Cardiac fibroblast (primary cell): ENCODE data around the gene PRDM11.

Experiments
- DNase-seq, 2 donors: peaks; one replicate each; pipeline versions ENCODE4 v3.0.0 to v3.0.0-alpha.2; 2010; ENCODE audit warnings: low read depth in 2 of 2
- H3K4me3 ChIP-seq, 2 donors: replicated peaks in 1 of 2; 1 replicate in 1 of 2; 2 replicates in 1 of 2; pipeline ENCODE4 v1.5.1; 2011; ENCODE audit warnings: low read depth in 2 of 2, low read length in 2 of 2, mild to moderate bottlenecking in 2 of 2, moderate library complexity in 1 of 2
- TF ChIP-seq, protein P1 (sequence below): IDR thresholded peaks from one replicate; pipeline ENCODE4 v1.5.1; 2011; ENCODE audit warnings: low read depth, mild to moderate bottlenecking, low read length, inconsistent platforms

PRDM11 gene

DNA sequence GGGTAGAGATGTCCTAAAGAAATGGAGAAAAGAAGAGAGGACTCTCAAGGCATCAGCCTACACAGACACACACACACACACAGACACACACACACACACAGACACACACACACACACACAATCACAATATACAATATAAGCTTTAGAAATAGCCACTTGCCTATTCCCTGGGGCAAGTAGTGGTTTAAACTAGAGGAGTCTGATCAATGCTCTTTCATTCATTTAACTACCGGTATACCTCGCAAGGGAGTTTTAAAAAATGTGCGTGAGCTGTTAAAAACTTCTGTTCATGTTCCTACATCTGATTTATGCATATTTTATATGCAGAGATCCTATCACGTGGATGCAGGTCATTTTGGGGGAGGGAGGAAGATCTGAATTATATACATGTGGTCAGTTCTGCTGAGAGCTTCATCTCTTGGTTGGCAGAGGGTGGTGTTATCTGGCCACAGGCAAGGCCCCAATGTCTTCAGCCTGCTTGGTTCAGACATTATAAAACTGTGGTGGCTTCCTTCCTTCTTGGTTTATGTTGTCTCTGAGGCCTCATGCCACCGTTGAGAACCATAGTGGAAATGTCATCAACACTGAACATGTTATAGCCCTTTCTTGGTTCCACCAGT lies 83.1 kb downstream of the PRDM11 start:
- TF ChIP-seq, protein P1, sequence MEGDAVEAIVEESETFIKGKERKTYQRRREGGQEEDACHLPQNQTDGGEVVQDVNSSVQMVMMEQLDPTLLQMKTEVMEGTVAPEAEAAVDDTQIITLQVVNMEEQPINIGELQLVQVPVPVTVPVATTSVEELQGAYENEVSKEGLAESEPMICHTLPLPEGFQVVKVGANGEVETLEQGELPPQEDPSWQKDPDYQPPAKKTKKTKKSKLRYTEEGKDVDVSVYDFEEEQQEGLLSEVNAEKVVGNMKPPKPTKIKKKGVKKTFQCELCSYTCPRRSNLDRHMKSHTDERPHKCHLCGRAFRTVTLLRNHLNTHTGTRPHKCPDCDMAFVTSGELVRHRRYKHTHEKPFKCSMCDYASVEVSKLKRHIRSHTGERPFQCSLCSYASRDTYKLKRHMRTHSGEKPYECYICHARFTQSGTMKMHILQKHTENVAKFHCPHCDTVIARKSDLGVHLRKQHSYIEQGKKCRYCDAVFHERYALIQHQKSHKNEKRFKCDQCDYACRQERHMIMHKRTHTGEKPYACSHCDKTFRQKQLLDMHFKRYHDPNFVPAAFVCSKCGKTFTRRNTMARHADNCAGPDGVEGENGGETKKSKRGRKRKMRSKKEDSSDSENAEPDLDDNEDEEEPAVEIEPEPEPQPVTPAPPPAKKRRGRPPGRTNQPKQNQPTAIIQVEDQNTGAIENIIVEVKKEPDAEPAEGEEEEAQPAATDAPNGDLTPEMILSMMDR = no peak
- H3K4me3 ChIP-seq = no peak overlapping the region
- DNase-seq = no peak

DNA sequence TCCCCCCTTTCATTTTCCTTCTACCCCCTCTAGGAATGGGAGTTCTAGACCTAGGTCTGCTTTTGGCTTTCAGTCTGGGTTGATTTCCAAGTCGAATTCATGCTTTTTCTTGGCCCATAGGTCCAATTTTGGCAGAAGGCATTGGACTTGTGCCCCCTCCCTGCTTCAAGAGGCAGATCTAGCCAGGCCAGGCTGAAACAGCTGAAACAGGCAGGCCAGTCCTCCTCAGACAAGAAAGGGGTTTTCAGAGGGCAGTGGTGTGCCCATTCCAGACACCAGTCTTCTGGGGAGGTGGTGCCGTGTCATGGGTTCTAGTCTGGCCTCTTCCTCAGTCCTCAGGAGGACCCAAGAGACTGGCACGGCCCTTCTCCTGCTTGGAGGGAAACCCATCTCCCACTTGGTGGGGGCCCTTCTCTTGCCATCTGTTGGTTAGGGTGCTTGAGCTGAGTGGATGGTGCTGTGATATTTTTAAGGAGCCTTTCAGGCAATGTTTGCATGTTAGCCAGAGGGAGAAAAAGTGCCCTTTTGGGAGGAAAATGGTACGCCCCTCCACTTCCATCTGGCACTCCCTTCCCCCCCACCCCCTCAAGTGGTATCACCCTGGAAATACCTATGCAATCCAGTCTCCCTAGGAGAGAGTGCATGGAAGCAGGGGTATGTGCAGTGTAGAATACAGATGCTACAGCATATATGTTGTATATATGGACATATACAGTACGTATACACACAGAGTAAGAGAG lies 86.1 kb downstream of the PRDM11 start:
- no peak for DNase-seq
- TF ChIP-seq, protein P1 = no peak
- H3K4me3 ChIP-seq = no peak overlapping the region

DNA sequence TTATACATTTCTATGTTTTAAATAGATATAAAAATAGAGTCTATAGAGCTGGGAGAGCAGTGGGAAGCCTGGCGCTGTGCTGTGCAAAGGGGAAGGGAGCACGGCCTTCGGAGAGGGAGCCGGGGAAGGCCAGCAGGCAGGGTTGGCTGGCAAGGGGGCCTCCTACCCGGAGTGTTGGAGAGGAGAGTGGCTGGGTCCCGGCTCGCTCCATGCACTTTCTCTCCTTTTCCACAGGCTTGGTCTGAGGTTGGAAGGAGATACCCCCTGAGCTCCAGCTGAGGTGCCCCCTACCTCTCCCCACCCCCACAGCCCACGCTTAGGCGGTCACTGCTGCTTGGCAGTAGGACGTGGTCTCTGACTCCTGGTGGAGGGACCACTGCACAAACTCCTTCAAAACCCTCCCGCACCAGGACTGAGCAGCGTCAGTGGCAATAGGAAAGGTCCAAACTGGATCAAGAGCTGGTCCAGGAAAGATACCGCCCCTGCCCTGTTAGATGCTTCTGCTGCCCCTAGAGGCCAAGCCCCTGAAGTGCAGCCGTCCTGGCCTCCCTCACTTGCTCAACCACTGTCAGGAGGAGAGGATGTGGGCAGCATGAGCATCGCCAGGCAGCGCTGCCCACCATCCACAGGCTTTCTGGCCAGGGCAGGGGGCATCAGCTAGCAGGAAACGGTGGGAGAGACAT lies 86.8 kb downstream of the PRDM11 start:
- DNase-seq = peak; percentile 70
- no peak overlapping the region for H3K4me3 ChIP-seq
- TF ChIP-seq, protein P1 = peak; percentile 94

DNA sequence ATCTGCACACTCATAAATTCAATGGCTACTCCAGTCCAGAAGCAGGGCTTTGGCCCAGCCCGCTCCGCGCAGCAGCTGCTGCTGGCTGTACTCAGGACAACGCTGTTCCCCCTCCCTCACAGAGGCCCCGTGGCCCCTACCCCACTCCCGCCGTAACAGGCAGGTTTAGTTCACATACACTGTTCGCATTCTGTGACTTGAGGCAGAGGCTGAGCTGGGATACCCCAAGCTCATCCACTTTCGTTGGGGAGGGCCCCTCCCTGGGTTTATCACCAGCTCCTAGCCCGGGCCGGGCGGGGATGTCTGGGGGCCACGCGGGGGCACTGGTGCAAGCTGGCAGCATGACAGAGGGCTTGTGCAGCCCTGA lies 87.3 kb downstream of the PRDM11 start:
- TF ChIP-seq, protein P1 = no peak
- DNase-seq = no peak
- no peak overlapping the region for H3K4me3 ChIP-seq

DNA sequence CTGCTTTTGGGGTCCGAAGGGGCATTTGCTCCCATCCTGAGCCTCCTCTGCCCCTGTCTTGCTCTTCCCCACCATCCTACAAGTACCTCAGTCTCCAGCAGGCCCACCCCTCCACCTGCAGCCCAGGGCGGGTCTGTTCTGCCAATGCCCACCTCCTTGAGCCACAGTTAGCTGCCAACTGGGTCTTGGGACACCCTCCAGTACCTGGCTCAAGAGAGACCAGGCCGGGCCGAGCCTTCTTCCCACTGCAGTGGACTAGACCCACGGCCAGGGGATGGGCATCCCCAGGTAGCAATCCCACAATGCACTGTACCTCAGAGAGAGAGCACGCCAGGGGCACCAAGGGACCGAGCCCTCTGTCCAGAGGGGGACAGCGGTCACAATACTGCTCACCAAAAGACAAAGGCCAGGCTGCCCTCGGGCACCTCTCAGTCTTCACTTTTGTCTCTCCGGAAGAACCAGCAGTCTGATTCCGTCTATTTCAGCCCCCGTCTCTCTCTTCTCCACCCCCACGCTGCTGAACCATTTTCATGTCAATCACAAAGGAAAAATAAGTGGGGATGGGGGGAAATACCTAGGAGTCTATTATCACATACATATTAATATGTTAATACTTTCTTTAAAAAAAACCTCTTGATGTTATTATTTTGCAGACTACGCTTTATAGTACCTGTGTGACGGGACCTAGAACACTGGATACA lies 88.0 kb downstream of the PRDM11 start:
- no peak for DNase-seq
- TF ChIP-seq, protein P1 = no peak
- no peak overlapping the region for H3K4me3 ChIP-seq

DNA sequence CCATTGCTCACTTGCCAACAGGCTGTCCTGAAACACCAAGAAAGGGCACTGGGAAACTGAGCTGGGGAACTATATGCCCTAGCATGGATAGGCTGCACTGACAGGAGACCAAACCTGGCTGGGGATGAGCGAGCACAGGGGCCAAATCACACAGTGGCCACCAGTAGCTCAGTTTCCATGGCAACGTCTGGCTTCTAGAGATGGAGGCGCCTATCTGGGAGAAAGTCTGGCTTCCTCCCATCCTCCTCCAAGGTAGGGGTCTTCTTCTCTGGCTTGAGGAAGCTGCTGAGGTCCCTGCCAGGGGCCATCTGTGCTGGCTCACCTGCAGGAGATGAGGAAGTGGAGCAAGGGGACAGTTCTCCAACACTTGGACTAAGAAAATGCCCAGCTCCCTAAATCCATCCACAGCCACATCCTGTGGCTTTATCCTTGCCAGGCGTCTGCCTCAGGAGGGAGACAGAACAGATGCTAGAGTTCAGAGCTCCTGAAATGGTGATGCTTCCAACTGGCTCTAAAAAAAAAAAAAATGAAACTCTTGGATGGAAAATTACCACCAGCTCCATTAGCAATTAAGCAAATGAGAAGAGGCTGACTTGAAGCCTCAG lies 91.4 kb downstream of the PRDM11 start:
- no peak for DNase-seq
- H3K4me3 ChIP-seq = no peak overlapping the region
- TF ChIP-seq, protein P1 = no peak
